ENCODE results near the gene CTNND1.

DNA sequence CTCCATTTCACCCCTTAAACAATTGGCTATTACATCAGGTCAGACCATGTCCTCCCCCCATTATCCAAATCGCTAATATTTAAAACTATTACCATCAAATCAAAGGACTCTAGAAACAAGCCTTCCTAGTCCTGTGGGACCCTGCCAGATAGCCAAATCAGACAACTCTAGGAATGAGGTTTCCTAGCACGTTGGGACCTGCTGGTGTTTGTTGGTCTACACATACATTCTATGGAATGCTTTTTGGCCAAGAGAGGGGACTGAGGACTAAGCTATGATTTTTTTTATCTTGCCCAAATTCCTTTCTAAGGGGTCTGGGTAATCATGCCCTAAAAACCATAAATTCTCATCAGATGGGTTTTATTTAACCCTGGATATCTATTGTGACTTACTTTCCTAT is 34.4 kb upstream of the CTNND1 start:
- TF ChIP-seq, protein P1, sequence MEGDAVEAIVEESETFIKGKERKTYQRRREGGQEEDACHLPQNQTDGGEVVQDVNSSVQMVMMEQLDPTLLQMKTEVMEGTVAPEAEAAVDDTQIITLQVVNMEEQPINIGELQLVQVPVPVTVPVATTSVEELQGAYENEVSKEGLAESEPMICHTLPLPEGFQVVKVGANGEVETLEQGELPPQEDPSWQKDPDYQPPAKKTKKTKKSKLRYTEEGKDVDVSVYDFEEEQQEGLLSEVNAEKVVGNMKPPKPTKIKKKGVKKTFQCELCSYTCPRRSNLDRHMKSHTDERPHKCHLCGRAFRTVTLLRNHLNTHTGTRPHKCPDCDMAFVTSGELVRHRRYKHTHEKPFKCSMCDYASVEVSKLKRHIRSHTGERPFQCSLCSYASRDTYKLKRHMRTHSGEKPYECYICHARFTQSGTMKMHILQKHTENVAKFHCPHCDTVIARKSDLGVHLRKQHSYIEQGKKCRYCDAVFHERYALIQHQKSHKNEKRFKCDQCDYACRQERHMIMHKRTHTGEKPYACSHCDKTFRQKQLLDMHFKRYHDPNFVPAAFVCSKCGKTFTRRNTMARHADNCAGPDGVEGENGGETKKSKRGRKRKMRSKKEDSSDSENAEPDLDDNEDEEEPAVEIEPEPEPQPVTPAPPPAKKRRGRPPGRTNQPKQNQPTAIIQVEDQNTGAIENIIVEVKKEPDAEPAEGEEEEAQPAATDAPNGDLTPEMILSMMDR (IDR thresholded peaks at IDR 0.05; ENCODE audit: poor library complexity): no peak
- TF ChIP-seq EZH2phosphoT487 (IDR thresholded peaks at IDR 0.05; ENCODE audit: low read depth, severe bottlenecking, unreplicated experiment): no peak
- no peak for TF ChIP-seq EZH2 (IDR thresholded peaks at IDR 0.05; ENCODE audit: borderline replicate concordance)

All from hepatocyte (in vitro differentiated cells).